Astrocyte (in vitro differentiated cells and primary cell): ENCODE data around the gene MIXL1. TPM values are rescaled to one million over a fixed set of nuclear protein-coding genes. Genes with fewer than 3 reads are reported as not detected.

Experiments used
- DNase-seq: peaks from one replicate; pipeline ENCODE4 v3.0.0-alpha.2; 2010; ENCODE audit warnings: low read depth
- FAIRE-seq: peaks from 2 replicates; lab custom pipeline; 2011; peaks lifted over from hg19 to GRCh38; lab: Jason Lieb, UNC
- H2AFZ ChIP-seq: 2 replicates; pipeline ENCODE4 v1.6.0; 2012; ENCODE audit warnings: low read depth, low read length, inconsistent platforms
- H3K27ac ChIP-seq: 2 replicates; pipeline ENCODE4 v1.5.1; 2011; ENCODE audit warnings: low read depth, low read length, inconsistent platforms
- H3K27me3 ChIP-seq: 2 replicates; pipeline ENCODE4 v1.6.0; 2011; ENCODE audit warnings: low read length, inconsistent platforms; ENCODE audit not compliant: insufficient read depth
- H3K36me3 ChIP-seq: 2 replicates; pipeline ENCODE4 v1.5.1; 2011; ENCODE audit warnings: low read length, inconsistent platforms; ENCODE audit not compliant: insufficient read depth
- H3K4me1 ChIP-seq: 2 replicates; pipeline ENCODE4 v1.5.1; 2011; ENCODE audit warnings: low read length, inconsistent platforms; ENCODE audit not compliant: insufficient read depth
- H3K4me2 ChIP-seq: 2 replicates; pipeline ENCODE4 v1.6.0; 2012; ENCODE audit warnings: low read length, inconsistent platforms
- H3K4me3 ChIP-seq: 2 replicates; pipeline ENCODE4 v1.5.1; 2011; ENCODE audit warnings: low read depth, mild to moderate bottlenecking, low read length, inconsistent platforms; ENCODE audit not compliant: insufficient read depth
- H3K79me2 ChIP-seq: 2 replicates; pipeline ENCODE4 v1.6.0; 2012; ENCODE audit warnings: mild to moderate bottlenecking, low read length, inconsistent platforms; ENCODE audit not compliant: insufficient read depth
- H3K9ac ChIP-seq: 2 replicates; pipeline ENCODE4 v1.6.0; 2012; ENCODE audit warnings: mild to moderate bottlenecking, low read length, inconsistent platforms
- H3K9me3 ChIP-seq: 2 replicates; pipeline ENCODE4 v1.5.1; 2012; ENCODE audit warnings: low read depth, mild to moderate bottlenecking, low read length, inconsistent platforms; ENCODE audit not compliant: insufficient read depth
- H4K20me1 ChIP-seq: 2 replicates; pipeline ENCODE4 v1.6.0; 2012; ENCODE audit warnings: low read length, inconsistent platforms; ENCODE audit not compliant: insufficient read depth
- H3K27ac Mint-ChIP-seq: one replicate; pipeline ENCODE4 v1.8.0; 2021; ENCODE audit warnings: mild to moderate bottlenecking, mixed read lengths; ENCODE audit not compliant: unreplicated experiment
- H3K27me3 Mint-ChIP-seq: one replicate; pipeline ENCODE4 v1.8.0; 2021; ENCODE audit warnings: low read depth, mixed read lengths; ENCODE audit not compliant: unreplicated experiment
- H3K36me3 Mint-ChIP-seq: one replicate; pipeline ENCODE4 v1.8.0; 2021; ENCODE audit warnings: low read depth, mixed read lengths; ENCODE audit not compliant: unreplicated experiment
- H3K4me1 Mint-ChIP-seq: one replicate; pipeline ENCODE4 v1.8.0; 2021; ENCODE audit warnings: low read depth, mixed read lengths; ENCODE audit not compliant: unreplicated experiment
- H3K4me3 Mint-ChIP-seq: one replicate; pipeline ENCODE4 v1.8.0; 2021; ENCODE audit warnings: mild to moderate bottlenecking, moderate library complexity, mixed read lengths; ENCODE audit not compliant: unreplicated experiment
- H3K9me3 Mint-ChIP-seq: one replicate; pipeline ENCODE4 v1.8.0; 2021; ENCODE audit warnings: mild to moderate bottlenecking, mixed read lengths; ENCODE audit not compliant: unreplicated experiment
- CTCF ChIP-seq: IDR thresholded peaks from 2 replicates; pipeline ENCODE4 v1.5.1; 2011; ENCODE audit warnings: low read depth, mild to moderate bottlenecking, inconsistent platforms, low read length, moderate library complexity; ENCODE audit not compliant: insufficient read depth
- EZH2 ChIP-seq: IDR thresholded peaks from 2 replicates; pipeline ENCODE4 v1.6.1; 2012; ENCODE audit warnings: mild to moderate bottlenecking, low read length, inconsistent platforms; ENCODE audit not compliant: insufficient read depth
- total RNA-seq: library from RNA; stranded (reverse); gene quantifications from 2 replicates; pipeline ENCODE4 v1.2.1, GENCODE V29; 2021

Gene MIXL1
- total RNA-seq, 1 donor from 2014 or later, result 0.16 TPM

GRCh38 chr1:226181996-226182714 is 41.3 kb upstream of the MIXL1 start:
- peaks cover 14% of the 10 kb centered on the region for H3K4me1 ChIP-seq
- peak; percentile 49 for DNase-seq
- Mint-ChIP-seq H3K27ac (peak overlapping the region; percentile 91), H3K36me3 (peaks cover 10% of the 10 kb centered on the region), H3K4me1 (peaks cover 24% of the 10 kb centered on the region), H3K4me3 (peak overlapping the region; percentile 74), H3K9me3 (no peaks in the 10 kb centered on the region), H3K27me3 (no peaks in the 10 kb centered on the region)
- H3K27me3 ChIP-seq, result no peaks in the 10 kb centered on the region
- H3K9ac ChIP-seq, result no peak overlapping the region
- FAIRE-seq, result no peak
- H3K9me3 ChIP-seq, result no peaks in the 10 kb centered on the region
- TF ChIP-seq EZH2, result no peak
- peak; percentile 19 for TF ChIP-seq CTCF
- peaks cover 81% of the 10 kb centered on the region for H4K20me1 ChIP-seq
- no peak overlapping the region for H2AFZ ChIP-seq
- no peak overlapping the region for H3K27ac ChIP-seq
- H3K4me2 ChIP-seq, result peak overlapping the region; percentile 60
- H3K4me3 ChIP-seq, result no peak overlapping the region
- peaks cover 97% of the 10 kb centered on the region for H3K79me2 ChIP-seq
- peaks cover 3% of the 10 kb centered on the region for H3K36me3 ChIP-seq

GRCh38 chr1:226185141-226186036 is 38.1 kb upstream of the MIXL1 start:
- peak overlapping the region; percentile 90 for H3K4me2 ChIP-seq
- H3K4me1 Mint-ChIP-seq, result peaks cover 24% of the 10 kb centered on the region
- H3K27ac ChIP-seq, result peak overlapping the region; percentile 85
- peaks cover 2% of the 10 kb centered on the region for H3K36me3 ChIP-seq
- DNase-seq (peak; percentile 30), FAIRE-seq (no peak)
- peak overlapping the region; percentile 96 for H3K4me3 Mint-ChIP-seq
- no peaks in the 10 kb centered on the region for H3K27me3 ChIP-seq
- H3K9ac ChIP-seq, result peak overlapping the region; percentile 95
- H3K4me1 ChIP-seq, result peaks cover 14% of the 10 kb centered on the region
- H3K79me2 ChIP-seq, result peaks cover 67% of the 10 kb centered on the region
- no peaks in the 10 kb centered on the region for H3K9me3 ChIP-seq
- H3K9me3 Mint-ChIP-seq, result no peaks in the 10 kb centered on the region
- H3K4me3 ChIP-seq, result peak overlapping the region; percentile 92
- peak overlapping the region; percentile 64 for H3K27ac Mint-ChIP-seq
- H3K27me3 Mint-ChIP-seq, result no peaks in the 10 kb centered on the region
- peaks cover 9% of the 10 kb centered on the region for H3K36me3 Mint-ChIP-seq
- peaks cover 50% of the 10 kb centered on the region for H4K20me1 ChIP-seq
- H2AFZ ChIP-seq, result no peak overlapping the region
- TF ChIP-seq CTCF (no peak), EZH2 (no peak)
